HepG2 (cell line): ENCODE measurements around the gene GABARAPL2. TPM values are rescaled to one million over a fixed set of nuclear protein-coding genes. Genes with fewer than 3 reads are reported as not detected.

Experiments used
- ATAC-seq: fragments of 200-7000 bp; cut with Tn5 transposase; 3 replicates; pipeline ENCODE4 v1.9.1; 2020; ENCODE audit warnings: mild to moderate bottlenecking, moderate library complexity
- BruUV-seq: library from RNA; stranded (reverse); fragments of 400-500 nt; replicated peaks from 2 replicates; lab custom pipeline; 2021; lab: Mats Ljungman, UMichigan
- CTCF ChIA-PET: fragments of 300-600 bp; formaldehyde crosslinking; extraction: SDS; loops from one replicate; lab custom pipeline; 2021; ENCODE audit warnings: low total read pairs, inconsistent platforms, low intra/inter-chr PET ratio; lab: Yijun Ruan, JAX
- POLR2A ChIA-PET: fragments of 350-600 bp; sonication (Branson Sonifier 250); formaldehyde crosslinking; loops from one replicate; lab custom pipeline; 2020; ENCODE audit warnings: antibody characterized with exemption, inconsistent platforms; lab: Yijun Ruan, JAX
- DNase-seq: peaks from one replicate; pipeline ENCODE4 v3.0.0-alpha.2; 2015; ENCODE audit warnings: low spot score
- FAIRE-seq: peaks from 3 replicates; lab custom pipeline; 2011; peaks lifted over from hg19 to GRCh38; lab: Jason Lieb, UNC
- H2AFZ ChIP-seq: one replicate; pipeline ENCODE4 v1.6.1; 2011; ENCODE audit warnings: low read length, inconsistent platforms
- H3K27ac ChIP-seq: fragments of 300-600 bp; 3 replicates; pipeline ENCODE4 v1.8.0; 2011; ENCODE audit warnings: mixed run types, mild to moderate bottlenecking, mixed read lengths, low read length, inconsistent platforms; ENCODE audit not compliant: insufficient read depth; ENCODE audit errors: extremely low read length
- H3K27me3 ChIP-seq, 2 experiments: fragments of 200-600 bp in 1 of 2; 2 replicates in 1 of 2; 3 replicates in 1 of 2; pipeline versions ENCODE4 v1.6.0 to v1.8.0; 2011; ENCODE audit warnings: low read length in 2 of 2, mild to moderate bottlenecking in 2 of 2, moderate library complexity in 2 of 2, inconsistent platforms in 1 of 2; ENCODE audit not compliant: insufficient read depth in 2 of 2, control insufficient read depth in 1 of 2
- H3K36me3 ChIP-seq, 2 experiments: fragments of 200-600 bp in 1 of 2; replicated peaks in 1 of 2; 2 replicates in 1 of 2; 3 replicates in 1 of 2; pipeline versions ENCODE4 v1.5.1 to v1.8.0; 2011; ENCODE audit warnings: low read length in 2 of 2, inconsistent platforms in 1 of 2; ENCODE audit not compliant: insufficient read depth in 2 of 2, control insufficient read depth in 1 of 2
- H3K4me1 ChIP-seq: 2 replicates; pipeline ENCODE4 v1.5.1; 2012; ENCODE audit warnings: low read length, inconsistent platforms; ENCODE audit not compliant: insufficient read depth
- H3K4me2 ChIP-seq: 2 replicates; pipeline ENCODE4 v1.6.0; 2011; ENCODE audit warnings: low read depth, low read length, inconsistent platforms
- H3K4me3 ChIP-seq, 3 experiments: fragments of 200-600 bp in 1 of 3; sonication (generic), shearing (Covaris generic) in 1 of 3; replicated peaks in 1 of 3; 2 replicates each; pipeline ENCODE4 v1.5.1; 2011 to 2016; ENCODE audit warnings: low read length in 3 of 3, inconsistent platforms in 2 of 3, low read depth in 2 of 3, mild to moderate bottlenecking in 2 of 3, control low read depth in 1 of 3, mixed read lengths in 1 of 3; ENCODE audit not compliant: insufficient read depth in 1 of 3
- H3K79me2 ChIP-seq: one replicate; pipeline ENCODE4 v1.6.1; 2011; ENCODE audit warnings: low read length, inconsistent platforms; ENCODE audit not compliant: insufficient read depth
- H3K9ac ChIP-seq: 2 replicates; pipeline ENCODE4 v1.6.0; 2011; ENCODE audit warnings: mild to moderate bottlenecking, low read depth, low read length, inconsistent platforms; ENCODE audit not compliant: insufficient read depth
- H3K9me3 ChIP-seq: 2 replicates; pipeline ENCODE4 v1.5.1; 2012; ENCODE audit warnings: mild to moderate bottlenecking, low read length
- H4K20me1 ChIP-seq: 2 replicates; pipeline ENCODE4 v1.6.0; 2011; ENCODE audit warnings: inconsistent platforms, mild to moderate bottlenecking, low read length, moderate library complexity; ENCODE audit not compliant: insufficient read depth
- POLR2G ChIP-seq: fragments of 200-400 bp; formaldehyde crosslinking; IDR thresholded peaks from 2 replicates; pipeline ENCODE4 v1.6.1; 2018; ENCODE audit warnings: mild to moderate bottlenecking, low read depth, low read length, moderate library complexity
- TBX3 ChIP-seq: fragments of 450-650 bp; IDR thresholded peaks from 2 replicates; pipeline ENCODE4 v1.6.1; 2017; ENCODE audit warnings: antibody characterized with exemption, mild to moderate bottlenecking, inconsistent platforms, borderline replicate concordance
- TOPORS ChIP-seq: sonication (generic); formaldehyde crosslinking; IDR thresholded peaks from 2 replicates; pipeline ENCODE4 v1.8.0; 2023; ENCODE audit warnings: mild to moderate bottlenecking, missing genetic modification reagents
- ZNF335 ChIP-seq: sonication (generic); formaldehyde crosslinking; IDR thresholded peaks from 2 replicates; pipeline ENCODE4 v1.4.0; 2020; ENCODE audit warnings: missing genetic modification reagents
- ZNF383 ChIP-seq: sonication (generic); formaldehyde crosslinking; IDR thresholded peaks from 2 replicates; pipeline ENCODE4 v1.4.0; 2020; ENCODE audit warnings: missing genetic modification reagents, mild to moderate bottlenecking, borderline replicate concordance
- ZNF557 ChIP-seq: sonication (generic); formaldehyde crosslinking; IDR thresholded peaks from 2 replicates; pipeline ENCODE4 v1.4.0; 2020; ENCODE audit warnings: missing genetic modification reagents
- WGBS: methylation state at CpG from one replicate; pipeline ENCODE4 v1.1.6; 2017; ENCODE audit warnings: low lambda C conversion rate; 5-methylcytosine and 5-hydroxymethylcytosine counted together
- in situ Hi-C: cut with HindIII; loops from 2 replicates; pipeline ENCODE4 v1.10.0; 2017; ENCODE audit warnings: low pct_unique_long_range_greater_than_20kb; ENCODE audit not compliant: extremely low pct_ligation_motif_present
- intact Hi-C: fragments of 100-400 bp; cut with micrococcal nuclease; formaldehyde crosslinking; loops from one replicate; pipeline ENCODE4 v1.10.0; 2022; ENCODE audit not compliant: unreplicated experiment
- polyA plus RNA-seq, 8 experiments: library from polyadenylated mRNA; depleted of rRNA in 3 of 8; stranded (reverse) in 7 of 8; unstranded in 1 of 8; fragments of >200 nt; fragmentation: Illumina TruSeq in 4 of 8; extraction: Trizol in 4 of 8; gene quantifications; 2 replicates each; pipeline versions ENCODE4 v1.2.1 to v1.2.3, GENCODE V29; 2011 to 2016; ENCODE audit warnings: low read depth in 4 of 8, missing spikeins in 1 of 8, mixed read lengths in 1 of 8; ENCODE audit not compliant: insufficient read depth in 1 of 8
- total RNA-seq, 5 experiments: library from RNA; depleted of rRNA; stranded (reverse); fragments of >200 nt; fragmentation: Illumina TruSeq; extraction: Trizol; gene quantifications; 2 replicates each; pipeline ENCODE4 v1.2.3, GENCODE V29; 2016; ENCODE audit warnings: low read depth in 1 of 5
- TF ChIP-seq, protein P1 (sequence below): sonication (generic); formaldehyde crosslinking; IDR thresholded peaks from 2 replicates; pipeline ENCODE4 v1.8.0; 2022; ENCODE audit warnings: mild to moderate bottlenecking, missing genetic modification reagents, borderline replicate concordance
- TF ChIP-seq, protein P2 (sequence below): sonication (generic); formaldehyde crosslinking; IDR thresholded peaks from 2 replicates; pipeline ENCODE4 v1.4.0; 2020; ENCODE audit warnings: mild to moderate bottlenecking, missing genetic modification reagents
- TF ChIP-seq, protein P3 (sequence below): sonication (generic); formaldehyde crosslinking; IDR thresholded peaks from 2 replicates; pipeline ENCODE4 v1.9.0; 2021; ENCODE audit warnings: missing genetic modification reagents, borderline replicate concordance
- TF ChIP-seq, protein P4 (sequence below): sonication (generic); formaldehyde crosslinking; IDR thresholded peaks from 2 replicates; pipeline ENCODE4 v1.4.0; 2020; ENCODE audit warnings: mild to moderate bottlenecking, missing genetic modification reagents

GABARAPL2 gene
- total and polyA plus RNA-seq, 2 of the 13 experiments (the other 11 are each of a cell fraction or from before 2014, with no cell fraction given), result 76.4 to 83.0 TPM

DNA sequence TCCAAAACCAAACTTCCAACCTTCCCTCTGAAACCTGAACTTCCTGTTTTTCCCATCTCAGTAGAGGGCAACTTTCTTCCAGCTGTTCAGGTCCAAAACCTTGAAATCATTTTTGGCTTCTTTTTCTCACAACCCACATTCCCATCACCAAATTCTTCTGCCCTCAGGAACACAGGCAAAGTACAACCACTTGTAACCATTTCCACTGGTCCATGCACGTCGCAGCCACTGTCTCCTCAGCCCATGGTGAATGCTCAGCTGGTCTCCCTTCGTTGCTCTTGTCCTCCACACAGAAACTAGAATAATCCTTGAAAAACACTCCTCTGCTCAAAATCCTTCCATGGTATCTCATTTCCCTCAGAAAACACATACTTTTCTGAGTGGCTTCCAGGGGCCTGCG is 60.6 kb downstream of the GABARAPL2 start:
- BruUV-seq, result no TSS peak
- in situ Hi-C loops (no loop called here), intact Hi-C loops (no loop called here)
- H3K9me3 ChIP-seq, result no peaks in the 10 kb centered on the region
- no peak overlapping the region for H3K27ac ChIP-seq
- CTCF ChIA-PET, result no interaction called here
- H3K4me1 ChIP-seq, result peaks cover 19% of the 10 kb centered on the region
- H2AFZ ChIP-seq, result no peak overlapping the region
- no peaks in the 10 kb centered on the region for H4K20me1 ChIP-seq
- DNase-seq (no peak), FAIRE-seq (no peak), ATAC-seq (no peak)
- POLR2A ChIA-PET, result no interaction called here
- WGBS, result 96% methylated on average over 4 of the region's 4 CpGs
- no peak overlapping the region for H3K4me3 ChIP-seq
- no peak overlapping the region for H3K4me2 ChIP-seq
- H3K27me3 ChIP-seq, result no peaks in the 10 kb centered on the region; a peak in 1 of 5 replicates
- H3K36me3 ChIP-seq, result peaks cover 31 to 48% of the 10 kb centered on the region in 2 experiments
- H3K9ac ChIP-seq, result no peak overlapping the region
- peaks cover 7% of the 10 kb centered on the region for H3K79me2 ChIP-seq
- TF ChIP-seq, protein P1, sequence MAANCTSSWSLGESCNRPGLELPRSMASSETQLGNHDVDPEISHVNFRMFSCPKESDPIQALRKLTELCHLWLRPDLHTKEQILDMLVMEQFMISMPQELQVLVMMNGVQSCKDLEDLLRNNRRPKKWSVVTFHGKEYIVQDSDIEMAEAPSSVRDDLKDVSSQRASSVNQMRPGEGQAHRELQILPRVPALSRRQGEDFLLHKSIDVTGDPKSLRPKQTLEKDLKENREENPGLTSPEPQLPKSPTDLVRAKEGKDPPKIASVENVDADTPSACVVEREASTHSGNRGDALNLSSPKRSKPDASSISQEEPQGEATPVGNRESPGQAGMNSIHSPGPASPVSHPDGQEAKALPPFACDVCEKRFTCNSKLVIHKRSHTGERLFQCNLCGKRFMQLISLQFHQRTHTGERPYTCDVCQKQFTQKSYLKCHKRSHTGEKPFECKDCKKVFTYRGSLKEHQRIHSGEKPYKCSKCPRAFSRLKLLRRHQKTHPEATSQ (CRISPR knock-in tag), result no peak
- TF ChIP-seq, protein P2, sequence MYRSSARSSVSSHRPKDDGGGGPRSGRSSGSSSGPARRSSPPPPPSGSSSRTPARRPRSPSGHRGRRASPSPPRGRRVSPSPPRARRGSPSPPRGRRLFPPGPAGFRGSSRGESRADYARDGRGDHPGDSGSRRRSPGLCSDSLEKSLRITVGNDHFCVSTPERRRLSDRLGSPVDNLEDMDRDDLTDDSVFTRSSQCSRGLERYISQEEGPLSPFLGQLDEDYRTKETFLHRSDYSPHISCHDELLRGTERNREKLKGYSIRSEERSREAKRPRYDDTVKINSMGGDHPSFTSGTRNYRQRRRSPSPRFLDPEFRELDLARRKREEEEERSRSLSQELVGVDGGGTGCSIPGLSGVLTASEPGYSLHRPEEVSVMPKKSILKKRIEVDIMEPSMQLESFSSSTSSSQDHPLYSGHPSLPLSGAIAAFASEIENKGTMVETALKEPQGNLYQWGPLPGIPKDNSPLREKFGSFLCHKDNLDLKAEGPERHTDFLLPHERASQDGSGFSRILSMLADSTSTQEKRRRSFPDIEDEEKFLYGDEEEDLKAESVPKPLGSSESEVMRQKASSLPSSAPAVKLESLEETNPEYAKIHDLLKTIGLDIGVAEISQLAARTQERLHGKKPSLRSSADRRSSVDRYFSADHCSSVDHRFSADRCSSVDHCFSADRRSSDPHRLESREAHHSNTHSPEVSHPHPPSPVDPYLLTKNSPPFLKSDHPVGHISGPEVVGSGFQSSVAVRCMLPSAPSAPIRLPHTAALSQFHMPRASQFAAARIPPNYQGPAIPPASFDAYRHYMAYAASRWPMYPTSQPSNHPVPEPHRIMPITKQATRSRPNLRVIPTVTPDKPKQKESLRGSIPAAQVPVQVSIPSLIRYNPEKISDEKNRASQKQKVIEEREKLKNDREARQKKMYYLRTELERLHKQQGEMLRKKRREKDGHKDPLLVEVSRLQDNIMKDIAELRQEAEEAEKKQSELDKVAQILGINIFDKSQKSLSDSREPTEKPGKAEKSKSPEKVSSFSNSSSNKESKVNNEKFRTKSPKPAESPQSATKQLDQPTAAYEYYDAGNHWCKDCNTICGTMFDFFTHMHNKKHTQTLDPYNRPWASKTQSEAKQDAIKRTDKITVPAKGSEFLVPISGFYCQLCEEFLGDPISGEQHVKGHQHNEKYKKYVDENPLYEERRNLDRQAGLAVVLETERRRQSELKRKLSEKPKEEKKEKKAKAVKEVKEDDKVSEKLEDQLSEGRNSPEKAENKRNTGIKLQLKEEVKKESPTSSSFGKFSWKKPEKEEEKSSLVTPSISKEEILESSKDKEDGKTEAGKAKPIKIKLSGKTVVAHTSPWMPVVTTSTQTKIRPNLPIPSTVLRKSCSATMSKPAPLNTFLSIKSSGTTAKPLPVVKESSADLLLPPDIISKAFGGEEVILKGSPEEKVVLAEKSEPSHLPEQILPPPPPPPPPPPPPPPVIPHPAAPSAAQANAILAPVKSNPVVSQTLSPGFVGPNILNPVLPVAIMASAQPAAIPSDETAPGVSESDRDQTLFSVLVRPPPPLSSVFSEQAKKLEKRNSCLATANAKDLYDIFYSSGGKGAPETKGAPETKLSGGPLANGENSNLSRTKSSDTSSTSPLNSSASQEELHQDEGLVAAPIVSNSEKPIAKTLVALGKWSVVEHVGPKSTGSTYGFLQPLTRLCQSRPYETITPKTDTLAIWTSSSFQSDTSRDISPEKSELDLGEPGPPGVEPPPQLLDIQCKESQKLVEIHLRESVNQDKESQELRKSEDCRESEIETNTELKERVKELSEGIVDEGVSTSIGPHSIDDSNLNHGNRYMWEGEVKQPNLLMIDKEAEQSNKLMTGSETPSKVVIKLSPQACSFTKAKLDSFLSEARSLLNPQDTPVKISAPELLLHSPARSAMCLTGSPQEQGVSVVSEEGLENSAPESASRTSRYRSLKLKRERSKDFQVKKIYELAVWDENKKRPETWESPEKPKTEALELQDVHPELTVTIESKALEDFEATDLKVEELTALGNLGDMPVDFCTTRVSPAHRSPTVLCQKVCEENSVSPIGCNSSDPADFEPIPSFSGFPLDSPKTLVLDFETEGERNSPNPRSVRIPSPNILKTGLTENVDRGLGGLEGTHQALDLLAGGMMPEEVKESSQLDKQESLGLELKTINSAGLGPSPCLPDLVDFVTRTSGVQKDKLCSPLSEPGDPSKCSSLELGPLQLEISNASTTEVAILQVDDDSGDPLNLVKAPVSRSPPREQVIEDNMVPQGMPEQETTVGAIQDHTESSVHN (CRISPR knock-in tag), result no peak
- TF ChIP-seq TOPORS (CRISPR knock-in tag) (no peak), ZNF383 (CRISPR knock-in tag) (no peak), ZNF335 (CRISPR knock-in tag) (no peak), POLR2G (0 out of 2 replicates have a peak, but pooled peaks have one; percentile 28), ZNF557 (CRISPR knock-in tag) (no peak), TBX3 (no peak)
- TF ChIP-seq, protein P3, sequence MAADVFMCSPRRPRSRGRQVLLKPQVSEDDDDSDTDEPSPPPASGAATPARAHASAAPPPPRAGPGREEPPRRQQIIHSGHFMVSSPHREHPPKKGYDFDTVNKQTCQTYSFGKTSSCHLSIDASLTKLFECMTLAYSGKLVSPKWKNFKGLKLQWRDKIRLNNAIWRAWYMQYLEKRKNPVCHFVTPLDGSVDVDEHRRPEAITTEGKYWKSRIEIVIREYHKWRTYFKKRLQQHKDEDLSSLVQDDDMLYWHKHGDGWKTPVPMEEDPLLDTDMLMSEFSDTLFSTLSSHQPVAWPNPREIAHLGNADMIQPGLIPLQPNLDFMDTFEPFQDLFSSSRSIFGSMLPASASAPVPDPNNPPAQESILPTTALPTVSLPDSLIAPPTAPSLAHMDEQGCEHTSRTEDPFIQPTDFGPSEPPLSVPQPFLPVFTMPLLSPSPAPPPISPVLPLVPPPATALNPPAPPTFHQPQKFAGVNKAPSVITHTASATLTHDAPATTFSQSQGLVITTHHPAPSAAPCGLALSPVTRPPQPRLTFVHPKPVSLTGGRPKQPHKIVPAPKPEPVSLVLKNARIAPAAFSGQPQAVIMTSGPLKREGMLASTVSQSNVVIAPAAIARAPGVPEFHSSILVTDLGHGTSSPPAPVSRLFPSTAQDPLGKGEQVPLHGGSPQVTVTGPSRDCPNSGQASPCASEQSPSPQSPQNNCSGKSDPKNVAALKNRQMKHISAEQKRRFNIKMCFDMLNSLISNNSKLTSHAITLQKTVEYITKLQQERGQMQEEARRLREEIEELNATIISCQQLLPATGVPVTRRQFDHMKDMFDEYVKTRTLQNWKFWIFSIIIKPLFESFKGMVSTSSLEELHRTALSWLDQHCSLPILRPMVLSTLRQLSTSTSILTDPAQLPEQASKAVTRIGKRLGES (CRISPR knock-in tag), result no peak
- TF ChIP-seq, protein P4, sequence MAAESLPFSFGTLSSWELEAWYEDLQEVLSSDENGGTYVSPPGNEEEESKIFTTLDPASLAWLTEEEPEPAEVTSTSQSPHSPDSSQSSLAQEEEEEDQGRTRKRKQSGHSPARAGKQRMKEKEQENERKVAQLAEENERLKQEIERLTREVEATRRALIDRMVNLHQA (CRISPR knock-in tag), result no peak
